Mesodermal cell (in vitro differentiated cells): ENCODE results near the gene SELP.

Experiments used
- H3K27ac ChIP-seq: 2 replicates; pipeline ENCODE4 v1.7.0; 2013; ENCODE audit warnings: mild to moderate bottlenecking, low read depth, low read length, moderate library complexity; ENCODE audit not compliant: severe bottlenecking
- H3K36me3 ChIP-seq: 2 replicates; pipeline ENCODE4 v1.7.1; 2013; ENCODE audit warnings: mild to moderate bottlenecking, low read length, moderate library complexity; ENCODE audit not compliant: control insufficient read depth, insufficient read depth
- H3K4me1 ChIP-seq: one replicate; pipeline ENCODE4 v1.7.1; 2013; ENCODE audit warnings: mild to moderate bottlenecking, low read length; ENCODE audit not compliant: insufficient read depth, control insufficient read depth, poor library complexity, severe bottlenecking
- H3K4me3 ChIP-seq: 2 replicates; pipeline ENCODE4 v1.7.0; 2013; ENCODE audit warnings: low read length, control low read depth, mild to moderate bottlenecking; ENCODE audit not compliant: insufficient read depth, poor library complexity, severe bottlenecking; ENCODE audit errors: extremely low read depth
- H3K9me3 ChIP-seq: 2 replicates; pipeline ENCODE4 v1.7.1; 2013; ENCODE audit warnings: mild to moderate bottlenecking, low read length, moderate library complexity; ENCODE audit not compliant: control insufficient read depth
- WGBS, 2 experiments: methylation state at CpG; one replicate each; pipeline ENCODE4 v1.1.5; 2013; ENCODE audit warnings: missing lambda C conversion rate in 2 of 2; ENCODE audit not compliant: insufficient coverage in 2 of 2; 5-methylcytosine and 5-hydroxymethylcytosine counted together

The SELP gene

DNA sequence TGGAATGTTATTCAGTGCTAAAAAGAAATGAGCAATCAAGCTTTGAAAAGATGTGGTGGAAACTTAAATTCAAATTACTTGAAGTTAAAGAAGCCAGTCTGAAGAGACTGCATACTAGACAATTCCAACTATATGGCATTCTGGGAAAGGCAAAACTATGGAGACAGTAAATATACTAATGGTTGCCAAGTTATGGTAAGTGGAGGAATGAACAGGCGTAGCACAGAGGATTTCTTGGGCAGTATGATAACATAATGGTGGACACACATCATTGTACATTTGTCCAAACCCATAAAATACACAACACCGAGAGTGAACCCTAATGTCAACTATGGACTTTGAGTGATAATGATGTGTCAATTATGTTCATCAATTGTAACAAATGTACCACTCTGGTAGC lies 21.1 kb upstream of the SELP start:
- WGBS, 2 experiments = no CpG with 5 or more reads among the region's 2 CpGs
- H3K4me1 ChIP-seq = peaks cover under 1% of the 10 kb centered on the region
- H3K4me3 ChIP-seq = no peak overlapping the region
- no peak overlapping the region for H3K27ac ChIP-seq
- H3K9me3 ChIP-seq = no peaks in the 10 kb centered on the region
- H3K36me3 ChIP-seq = no peaks in the 10 kb centered on the region

DNA sequence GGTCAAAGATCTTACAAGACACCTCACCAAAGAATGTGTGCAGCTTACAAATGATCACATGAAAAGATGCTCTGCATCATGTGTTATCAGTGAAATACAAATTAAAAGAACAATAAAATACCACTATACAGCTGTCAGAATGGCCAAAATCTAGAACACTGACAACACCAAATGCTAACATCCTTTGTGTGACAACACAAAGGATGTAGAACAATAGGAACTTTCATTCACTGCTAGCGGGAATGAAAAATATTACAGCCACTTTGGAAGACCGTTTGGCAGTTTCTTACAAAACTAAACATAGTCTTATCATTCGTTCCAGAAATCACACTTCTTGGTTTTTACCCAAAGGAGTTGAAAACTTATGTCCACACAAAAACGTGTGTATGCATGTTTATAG lies 20.6 kb upstream of the SELP start:
- WGBS, 2 experiments = 94 to 100% methylated on average over 2 of the region's 4 CpGs
- Histone ChIP-seq H3K4me1 (no peaks in the 10 kb centered on the region), H3K9me3 (no peaks in the 10 kb centered on the region), H3K27ac (no peak overlapping the region), H3K36me3 (no peaks in the 10 kb centered on the region), H3K4me3 (no peak overlapping the region)

GRCh38 chr1:169648709-169649108 lies 18.8 kb upstream of the SELP start:
- Histone ChIP-seq H3K36me3 (no peaks in the 10 kb centered on the region), H3K4me3 (no peak overlapping the region), H3K9me3 (no peaks in the 10 kb centered on the region), H3K4me1 (no peaks in the 10 kb centered on the region), H3K27ac (no peak overlapping the region)
- WGBS, 2 experiments = 71 to 100% methylated on average over 1 of the region's 1 CpG

DNA sequence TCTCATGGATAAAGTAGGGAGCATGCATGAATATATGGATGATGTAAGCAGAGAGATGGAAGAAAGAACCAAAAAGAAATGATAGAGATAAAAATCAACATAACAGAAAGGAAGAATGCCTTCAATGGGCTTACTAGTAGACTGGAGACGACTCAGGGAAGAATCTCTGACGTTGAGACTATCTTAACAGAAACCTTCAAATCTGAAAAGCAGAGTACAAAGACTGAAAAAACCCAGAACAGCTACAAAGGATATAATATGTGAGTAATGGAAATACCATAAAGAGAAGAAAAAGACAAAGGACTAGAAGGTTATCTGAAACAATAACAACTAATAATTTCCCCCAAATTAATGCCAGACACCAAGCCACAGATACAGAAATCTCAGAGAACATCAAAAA lies 18.3 kb upstream of the SELP start:
- Histone ChIP-seq H3K36me3 (no peaks in the 10 kb centered on the region), H3K4me3 (no peak overlapping the region), H3K9me3 (no peaks in the 10 kb centered on the region), H3K27ac (no peak overlapping the region), H3K4me1 (no peaks in the 10 kb centered on the region)
- WGBS, 2 experiments = no CpG with 5 or more reads among the region's 2 CpGs

DNA sequence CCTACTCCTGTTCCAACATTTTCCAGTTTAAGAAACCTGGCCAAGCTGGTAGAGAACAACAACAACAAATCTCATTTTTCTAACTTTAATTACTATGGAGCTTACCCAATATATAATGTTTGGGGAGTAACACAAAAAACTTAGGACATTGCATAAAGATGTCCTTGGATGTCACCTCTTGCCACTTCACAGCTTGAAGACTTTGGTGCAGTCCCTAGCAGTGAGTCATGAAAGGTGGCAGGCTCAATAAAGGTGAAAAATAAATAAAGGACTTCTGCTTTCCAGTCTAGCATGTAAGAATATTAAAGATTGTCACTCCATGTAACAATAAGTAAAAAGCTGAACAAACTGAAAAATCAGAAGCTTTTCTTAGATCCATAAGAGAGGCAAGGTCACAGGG lies 17.6 kb upstream of the SELP start:
- H3K4me3 ChIP-seq = no peak overlapping the region
- H3K36me3 ChIP-seq = no peaks in the 10 kb centered on the region
- H3K27ac ChIP-seq = no peak overlapping the region
- no peaks in the 10 kb centered on the region for H3K9me3 ChIP-seq
- H3K4me1 ChIP-seq = no peaks in the 10 kb centered on the region

- 88 to 100% methylated on average over 2 of the region's 3 CpGs for WGBS, 2 experiments
These were observed 14.4 kb upstream of the SELP start for GRCh38 chr1:169644297-169644696.

DNA sequence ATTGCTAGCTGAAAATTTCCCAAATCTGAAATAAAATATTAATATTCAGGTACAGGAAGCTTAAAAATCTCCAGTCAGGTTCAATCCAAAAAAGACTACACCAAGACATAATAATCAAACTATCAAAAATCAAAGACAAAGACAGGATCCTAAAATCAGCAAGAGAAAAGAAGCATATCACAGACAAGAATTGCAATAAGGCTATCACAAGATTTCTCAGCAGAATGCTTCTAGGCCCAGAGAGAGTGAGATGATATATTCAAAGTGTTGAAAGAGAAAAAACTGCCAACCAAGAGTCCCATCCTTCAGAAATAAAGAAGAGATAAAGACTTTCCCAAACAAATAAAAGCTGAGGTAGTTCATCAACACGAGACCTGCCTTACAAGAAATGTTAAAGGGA lies 5.0 kb upstream of the SELP start:
- Histone ChIP-seq H3K4me3 (no peak overlapping the region), H3K9me3 (peaks cover 9% of the 10 kb centered on the region), H3K27ac (no peak overlapping the region), H3K4me1 (no peaks in the 10 kb centered on the region), H3K36me3 (no peaks in the 10 kb centered on the region)
- WGBS, 2 experiments = no CpG with 5 or more reads among the region's 1 CpG

More at GRCh38 chr1:169644297-169644696, 14.4 kb upstream of the SELP start:
- Histone ChIP-seq H3K36me3 (no peaks in the 10 kb centered on the region), H3K4me1 (no peaks in the 10 kb centered on the region), H3K9me3 (no peaks in the 10 kb centered on the region), H3K27ac (no peak overlapping the region), H3K4me3 (no peak overlapping the region)

- H3K4me1 ChIP-seq = no peaks in the 10 kb centered on the region
- 75 to 100% methylated on average over 1 of the region's 1 CpG for WGBS, 2 experiments
- H3K9me3 ChIP-seq = peaks cover 9% of the 10 kb centered on the region
- no peak overlapping the region for H3K4me3 ChIP-seq
- no peak overlapping the region for H3K27ac ChIP-seq
- H3K36me3 ChIP-seq = no peaks in the 10 kb centered on the region
These were observed 4.2 kb upstream of the SELP start for GRCh38 chr1:169634145-169634544.

- 80 to 84% methylated on average over 1 to 2 of the region's 3 CpGs for WGBS, 2 experiments
- no peaks in the 10 kb centered on the region for H3K4me1 ChIP-seq
- H3K27ac ChIP-seq = no peak overlapping the region
- peaks cover 9% of the 10 kb centered on the region for H3K9me3 ChIP-seq
- H3K4me3 ChIP-seq = no peak overlapping the region
- H3K36me3 ChIP-seq = no peaks in the 10 kb centered on the region
These were observed 1.3 kb upstream of the SELP start for GRCh38 chr1:169631249-169631648.

GRCh38 chr1:169624912-169625311 lies 5.0 kb downstream of the SELP start:
- 64 to 93% methylated on average over 2 of the region's 2 CpGs for WGBS, 2 experiments
- no peaks in the 10 kb centered on the region for H3K36me3 ChIP-seq
- no peaks in the 10 kb centered on the region for H3K4me1 ChIP-seq

GRCh38 chr1:169624122-169624521 lies 5.8 kb downstream of the SELP start:
- Histone ChIP-seq H3K4me3 (no peak overlapping the region), H3K27ac (no peak overlapping the region), H3K4me1 (no peaks in the 10 kb centered on the region), H3K36me3 (no peaks in the 10 kb centered on the region), H3K9me3 (no peaks in the 10 kb centered on the region)

More at GRCh38 chr1:169624912-169625311, 5.0 kb downstream of the SELP start:
- Histone ChIP-seq H3K9me3 (no peaks in the 10 kb centered on the region), H3K27ac (no peak overlapping the region), H3K4me3 (no peak overlapping the region)
